GM10266 (cell line): ENCODE measurements around the gene RABL2B.
"Not testable (repeated sequence)": the region's sequence is repeated elsewhere in the genome, so short reads cannot be mapped to it uniquely, and the experiment has no call there.

Source experiments
- DNase-seq: peaks from one replicate; pipeline ENCODE4 v3.0.0; 2012; ENCODE audit errors: extremely low spot score
- CTCF ChIP-seq: IDR thresholded peaks from 2 replicates; pipeline ENCODE4 v1.5.1; 2012; ENCODE audit warnings: mild to moderate bottlenecking, low read depth; ENCODE audit not compliant: control insufficient read depth, insufficient read depth; ENCODE audit errors: missing control alignments

RABL2B gene

GRCh38 chr22:50783033-50783879 lies at the start of gene RABL2B:
TSS of gene RABL2B (minus strand) at chr22:50783636. CDS start at chr22:50782294, 1,342 bp downstream.
- DNase-seq: peak; percentile 91

GRCh38 chr22:50786936-50787335 lies 3.5 kb upstream of the RABL2B start:
- DNase-seq: not testable (repeated sequence)

DNA sequence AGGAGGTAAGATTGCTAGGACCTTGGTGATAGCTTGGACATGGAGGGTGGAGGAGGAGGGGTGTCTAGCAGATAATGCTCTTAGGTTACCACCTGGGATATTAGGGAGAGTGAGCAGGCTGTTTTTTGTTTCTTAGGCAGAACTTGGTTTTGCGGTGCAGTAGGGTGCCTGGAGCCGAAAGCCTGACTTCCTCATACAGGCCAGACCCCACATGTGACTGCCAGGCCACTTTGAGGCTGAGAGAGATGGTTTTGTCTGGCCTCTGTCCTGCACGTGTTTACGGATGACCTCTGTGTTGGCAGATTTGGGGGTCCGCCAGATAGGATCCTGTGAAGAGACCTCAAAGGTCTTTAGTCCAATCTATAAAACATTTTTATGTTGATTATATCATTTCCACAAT lies 1.9 kb upstream of the RABL2B start:
- DNase-seq: not testable (repeated sequence)

GRCh38 chr22:50783880-50784276 lies 442 bp upstream of the RABL2B start:
- not testable (repeated sequence) for DNase-seq

- DNase-seq: not testable (repeated sequence)
These were observed 1.2 kb downstream of the RABL2B start for GRCh38 chr22:50782253-50782652.

GRCh38 chr22:50780244-50780643 lies 3.2 kb downstream of the RABL2B start:
- not testable (repeated sequence) for DNase-seq

DNA sequence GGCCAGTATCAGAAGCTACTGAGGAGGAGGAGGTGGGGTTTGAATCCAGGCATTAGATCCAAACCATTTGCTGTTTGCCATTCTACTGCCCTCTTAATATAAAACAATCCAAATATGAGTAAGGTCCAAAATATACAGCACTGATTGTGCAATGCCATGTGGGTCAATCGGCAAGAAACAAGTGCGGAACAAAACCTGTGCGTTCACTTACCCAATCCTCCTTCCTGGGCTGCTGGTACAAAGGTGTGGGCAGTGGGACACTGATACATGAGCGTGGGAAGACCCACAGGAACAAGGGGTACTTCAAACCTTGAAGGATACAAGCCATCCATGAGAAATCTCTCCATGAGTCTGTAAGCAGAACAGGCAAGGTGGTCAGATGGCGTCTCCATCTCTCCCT lies 5.8 kb downstream of the RABL2B start:
- not testable (repeated sequence) for DNase-seq

DNA sequence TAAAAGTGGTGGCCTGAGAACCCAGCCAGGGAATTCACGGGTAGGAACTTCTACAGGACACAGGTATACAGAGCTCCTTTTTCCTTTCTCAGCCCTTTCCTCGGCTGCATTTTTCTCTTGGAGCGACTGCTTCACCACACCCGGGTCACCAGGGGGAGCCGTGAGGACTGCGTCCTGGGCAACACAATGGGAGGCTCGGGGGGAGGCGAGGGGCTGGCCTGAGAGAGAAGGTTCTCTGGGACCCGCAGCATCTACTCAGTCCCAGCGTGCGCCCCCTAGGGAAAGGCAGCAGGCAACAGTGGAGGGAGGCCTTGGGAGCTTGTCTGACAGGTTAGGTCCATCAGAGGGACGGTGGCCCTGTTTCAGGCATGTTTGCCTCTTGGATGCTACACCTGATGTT lies 8.3 kb downstream of the RABL2B start:
- DNase-seq: not testable (repeated sequence)
- TF ChIP-seq CTCF: peak; percentile 23

DNA sequence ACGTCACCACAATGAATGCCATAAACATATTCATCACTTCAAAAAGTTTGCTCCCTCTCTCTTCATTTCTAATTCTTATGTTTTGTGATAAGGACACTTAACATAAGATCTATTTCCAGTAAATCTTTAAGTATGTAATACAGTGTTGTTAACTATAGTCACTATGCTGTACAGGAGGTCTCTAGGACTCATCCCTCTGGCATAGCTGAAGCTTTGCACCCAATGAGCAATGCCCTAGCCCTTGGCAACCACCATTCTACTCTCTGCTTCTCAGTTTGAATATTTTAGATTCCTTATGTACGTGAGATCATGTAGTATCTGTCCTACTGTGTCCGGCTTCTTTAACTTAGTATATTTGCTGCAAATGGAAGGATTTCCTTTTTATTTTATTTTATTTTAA lies 19.1 kb downstream of the RABL2B start:
- DNase-seq: not testable (repeated sequence)

DNA sequence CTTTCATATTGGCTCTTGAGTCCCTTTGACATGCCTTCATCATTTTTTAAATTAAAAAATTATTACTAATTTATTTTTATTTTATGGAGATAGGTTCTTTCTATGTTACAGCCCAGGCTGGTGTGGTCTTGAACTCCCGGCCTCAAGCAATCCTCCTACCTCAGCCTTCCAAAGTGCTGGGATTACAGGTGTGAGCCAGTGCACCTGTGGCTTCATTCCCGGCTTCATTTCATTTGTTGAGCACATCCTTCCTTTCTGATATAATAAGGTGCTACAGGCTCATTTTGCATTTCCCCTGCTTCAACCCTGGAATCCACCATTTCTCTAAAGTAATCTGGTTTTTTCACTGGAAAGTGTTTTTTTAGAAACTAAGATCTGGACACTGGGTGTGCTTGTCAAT lies 21.6 kb downstream of the RABL2B start:
- DNase-seq: not testable (repeated sequence)

GRCh38 chr22:50759597-50760341 lies 23.7 kb downstream of the RABL2B start:
- not testable (repeated sequence) for DNase-seq

DNA sequence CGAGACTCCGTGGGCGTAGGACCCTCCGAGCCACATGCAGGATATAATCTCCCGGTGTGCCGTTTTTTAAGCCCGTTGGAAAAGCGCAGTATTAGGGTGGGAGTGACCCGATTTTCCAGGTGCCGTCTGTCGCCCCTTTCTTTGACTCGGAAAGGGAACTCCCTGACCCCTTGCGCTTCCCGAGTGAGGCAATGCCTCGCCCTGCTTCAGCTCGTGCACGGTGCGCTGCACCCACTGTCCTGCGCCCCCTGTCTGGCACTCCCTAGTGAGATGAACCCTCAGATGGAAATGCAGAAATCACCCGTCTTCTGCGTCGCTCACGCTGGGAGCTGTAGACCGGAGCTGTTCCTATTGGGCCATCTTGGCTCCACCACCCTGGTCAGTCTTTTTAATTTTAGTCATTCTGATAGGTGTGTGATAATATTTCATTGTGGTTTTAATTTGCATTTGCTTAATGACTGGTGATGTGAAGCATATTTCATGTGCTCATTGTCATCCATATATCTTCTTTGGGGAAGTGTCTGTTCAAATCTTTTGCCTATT lies 26.4 kb downstream of the RABL2B start:
- TF ChIP-seq CTCF: peak; percentile 23
- not testable (repeated sequence) for DNase-seq

GRCh38 chr22:50756406-50756805 lies 27.0 kb downstream of the RABL2B start:
- DNase-seq: not testable (repeated sequence)

DNA sequence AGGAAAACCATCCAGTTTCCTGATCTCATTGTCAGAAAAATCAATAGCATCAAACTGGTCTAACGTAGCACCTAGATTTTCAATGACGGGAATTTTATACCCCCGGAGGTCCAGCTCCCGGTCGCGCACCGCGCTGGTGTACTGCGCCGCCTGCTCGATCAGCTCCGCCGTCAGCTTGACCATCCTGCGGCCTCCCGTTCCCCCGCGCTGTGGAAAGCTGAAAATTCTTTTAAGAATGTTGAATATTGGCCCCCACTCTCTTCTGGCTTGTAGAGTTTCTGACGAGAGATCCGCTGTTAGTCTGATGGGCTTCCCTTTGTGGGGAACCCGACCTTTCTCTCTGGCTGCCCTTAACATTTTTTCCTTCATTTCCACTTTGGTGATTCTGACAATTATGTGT lies 28.2 kb downstream of the RABL2B start:
- DNase-seq: not testable (repeated sequence)

DNA sequence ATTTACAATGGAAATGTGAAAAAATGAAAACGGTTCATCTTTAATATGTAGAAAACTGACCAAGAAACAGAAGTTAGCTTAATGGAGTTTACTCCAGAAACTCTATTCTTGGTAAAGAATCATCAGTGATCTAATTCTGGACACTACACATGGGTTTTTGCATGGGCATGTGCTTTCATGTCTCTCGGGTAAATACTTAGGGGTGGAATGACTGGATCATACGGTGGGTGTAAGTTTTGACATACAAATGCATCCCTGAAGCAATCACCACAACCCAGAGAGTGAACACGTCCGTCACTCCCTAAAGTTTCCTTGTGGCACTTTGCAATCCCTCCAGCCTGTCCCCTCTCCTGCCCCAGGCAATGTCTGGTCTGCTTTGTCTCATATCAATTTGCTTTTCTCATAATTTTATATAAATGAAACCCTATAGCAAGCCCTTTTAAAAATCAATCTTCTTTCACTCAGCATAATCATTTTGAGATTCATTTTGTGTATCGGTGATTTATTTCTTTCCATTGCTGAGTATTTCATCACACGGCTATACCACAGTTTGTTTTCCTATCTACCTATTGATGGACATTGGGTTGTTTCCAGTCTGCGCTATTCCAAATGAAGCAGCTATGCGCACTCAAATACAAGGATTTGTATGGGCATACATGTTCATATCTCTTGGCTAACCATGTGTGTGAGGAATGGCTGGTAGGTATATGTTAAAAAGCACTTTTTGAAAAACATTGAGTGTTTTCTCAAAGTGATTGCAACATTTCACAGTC lies 33.9 kb downstream of the RABL2B start:
- not testable (repeated sequence) for DNase-seq

GRCh38 chr22:50748630-50749029 lies 34.8 kb downstream of the RABL2B start:
- DNase-seq: not testable (repeated sequence)

DNA sequence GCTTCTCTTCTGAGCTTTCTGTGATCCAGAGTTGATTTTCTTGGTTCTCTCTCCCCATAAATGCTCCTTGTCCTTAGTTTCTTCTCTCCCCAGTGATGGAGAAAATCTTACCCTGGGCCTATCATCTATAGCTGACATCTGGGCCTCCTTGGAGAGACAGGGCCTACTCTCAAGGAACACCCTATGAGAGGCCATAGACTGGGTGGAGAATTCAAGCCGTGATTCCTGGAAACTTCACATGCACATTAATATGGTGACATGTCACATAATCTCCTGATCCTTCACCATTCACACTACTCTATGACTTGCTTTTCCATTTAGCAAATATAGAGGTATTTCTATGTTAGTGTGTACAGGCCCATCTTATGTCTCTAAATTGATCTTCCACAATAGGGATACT lies 35.9 kb downstream of the RABL2B start:
- not testable (repeated sequence) for DNase-seq

DNA sequence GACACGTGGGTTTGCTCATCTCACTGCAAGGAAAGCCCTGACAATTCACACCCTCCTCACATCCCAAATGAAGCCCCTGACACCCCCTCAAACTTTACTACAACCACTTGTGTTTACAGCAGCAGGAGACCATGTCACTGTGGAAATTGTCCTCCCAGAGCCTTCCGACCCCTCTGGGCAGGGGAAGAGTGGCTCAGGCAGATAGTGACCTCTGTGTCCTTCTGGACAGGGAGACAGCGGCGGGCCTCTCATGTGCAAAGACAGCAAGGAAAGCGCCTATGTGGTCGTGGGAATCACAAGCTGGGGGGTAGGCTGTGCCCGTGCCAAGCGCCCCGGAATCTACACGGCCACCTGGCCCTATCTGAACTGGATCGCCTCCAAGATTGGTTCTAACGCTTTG lies 39.0 kb downstream of the RABL2B start:
- DNase-seq: not testable (repeated sequence)
